Measurements from ENCODE around the gene ELK4. TPM values are rescaled to one million over a fixed set of nuclear protein-coding genes. Genes with fewer than 3 reads are reported as not detected.
A peak's percentile ranks its signal among the peaks of the same experiment; 100 is the strongest.

Gene ELK4
- total RNA-seq, 1 experiment from 2014 or later, result 31.2 TPM

- H2AFZ ChIP-seq (ENCODE audit: low read length), result no peak overlapping the region
- H4K5ac ChIP-seq (ENCODE audit: insufficient read length, low read depth, low read length), result no peak overlapping the region
- H4K91ac ChIP-seq (ENCODE audit: insufficient read length, low read depth, low read length), result no peak overlapping the region
- no CpG with 5 or more reads among the region's 6 CpGs for WGBS (ENCODE audit: extremely low coverage, insufficient read length, low lambda C conversion rate)
- no peaks in the 10 kb centered on the region for H3K27me3 ChIP-seq (ENCODE audit: insufficient read depth, low read length)
- H3K4ac ChIP-seq (ENCODE audit: low read depth, low read length), result no peak overlapping the region
- H3K9me3 ChIP-seq (ENCODE audit: control insufficient read depth, low read depth, low read length), result no peaks in the 10 kb centered on the region
- peaks cover 5 to 13% of the 10 kb centered on the region in 2 experiments; a peak in 3 of 4 replicates for H3K4me1 Mint-ChIP-seq
- H3K27ac ChIP-seq (ENCODE audit: insufficient read length, low read depth, low read length), result no peak overlapping the region
- H3K18ac ChIP-seq (ENCODE audit: insufficient read length, low read depth, low read length), result no peak overlapping the region
- H3K27me3 Mint-ChIP-seq (ENCODE audit: low read depth), result peaks cover 14% of the 10 kb centered on the region
- H3K23ac ChIP-seq (ENCODE audit: insufficient read length, low read depth, low read length), result no peak overlapping the region
- no peak overlapping the region for H2BK120ac ChIP-seq (ENCODE audit: low read depth, low read length, poor library complexity, severe bottlenecking)
- H3T11ph ChIP-seq (ENCODE audit: low read length), result no peak overlapping the region
- H3K79me2 ChIP-seq (ENCODE audit: insufficient read depth, low read length), result no peaks in the 10 kb centered on the region
- no peaks in the 10 kb centered on the region for H4K20me1 ChIP-seq (ENCODE audit: control insufficient read depth, insufficient read depth, insufficient read length)
- no peak overlapping the region for H3K56ac ChIP-seq (ENCODE audit: insufficient read length, low read depth, low read length)
- H2BK5ac ChIP-seq (ENCODE audit: insufficient read length, low read length), result no peak overlapping the region
- H2AK5ac ChIP-seq (ENCODE audit: insufficient read length, low read length), result no peak overlapping the region
- no peak overlapping the region for H2BK12ac ChIP-seq (ENCODE audit: insufficient read length, low read depth, low read length)
- TF ChIP-seq CTCF (conservative IDR thresholded peaks at IDR 0.05), result no peak; the same call in 2 of the 3 replicates
- H4K8ac ChIP-seq (replicated peaks; ENCODE audit: insufficient read length, low read depth, low read length), result no peak overlapping the region
- H3K14ac ChIP-seq (ENCODE audit: insufficient read depth, low read length), result no peak overlapping the region
- H3K27ac Mint-ChIP-seq, result no peak overlapping the region
- no peak overlapping the region for H2BK15ac ChIP-seq (ENCODE audit: low read depth, low read length)
- H3K9ac ChIP-seq (ENCODE audit: extremely low read depth, insufficient read length, low read length), result no peak overlapping the region
- no peak overlapping the region for H2BK20ac ChIP-seq (ENCODE audit: low read depth, low read length, poor library complexity, severe bottlenecking)
- no peak overlapping the region for H3K4me2 ChIP-seq (ENCODE audit: insufficient read depth, insufficient read length, low read length)
- DNase-seq, result peak; percentile 3
- H3K4me3 Mint-ChIP-seq, result no peak overlapping the region
- no peaks in the 10 kb centered on the region for H3K36me3 Mint-ChIP-seq (ENCODE audit: insufficient read depth in 1 of 3, low read depth in 3 of 3)
- H3K79me1 ChIP-seq (ENCODE audit: insufficient read depth, low read depth, low read length, poor library complexity, severe bottlenecking), result no peaks in the 10 kb centered on the region
- no peaks in the 10 kb centered on the region for H3K9me3 Mint-ChIP-seq
- no peaks in the 10 kb centered on the region for H3K4me1 ChIP-seq (ENCODE audit: insufficient read depth, low read length)
- no peaks in the 10 kb centered on the region for H3K23me2 ChIP-seq (ENCODE audit: insufficient read length, low read depth, low read length, poor library complexity, severe bottlenecking)
These were observed 46.5 kb downstream of the ELK4 start for GRCh38 chr1:205585169-205585834.
